Thoracic aorta (tissue), 2 donors: ENCODE results near the gene FBXW4. TPM values are rescaled to one million over a fixed set of nuclear protein-coding genes. Genes with fewer than 3 reads are reported as not detected.
"Not testable (repeated sequence)": the region's sequence is repeated elsewhere in the genome, so short reads cannot be mapped to it uniquely, and the experiment has no call there.

Experiments used
- ATAC-seq: fragments of 150-250 bp; one replicate; pipeline ENCODE4 v1.8.0; 2017; ENCODE audit warnings: low read depth; ENCODE audit not compliant: insufficient number of reproducible peaks, low FRiP score
- DNase-seq: peaks from one replicate; pipeline ENCODE4 v3.0.0-alpha.2; 2020; ENCODE audit warnings: low spot score
- H3K27ac ChIP-seq, 2 donors: fragments of 200-600 bp; sonication (generic); 1 replicate in 1 of 2; 2 replicates in 1 of 2; pipeline ENCODE4 v1.5.1; 2016; ENCODE audit warnings: mild to moderate bottlenecking in 2 of 2, moderate library complexity in 2 of 2
- H3K27me3 ChIP-seq: fragments of 200-600 bp; sonication (generic); replicated peaks from 2 replicates; pipeline ENCODE4 v1.6.0; 2016; ENCODE audit warnings: mild to moderate bottlenecking; ENCODE audit not compliant: insufficient read depth
- H3K36me3 ChIP-seq: fragments of 200-600 bp; sonication (generic); one replicate; pipeline ENCODE4 v1.5.1; 2016
- H3K4me1 ChIP-seq, 2 donors: fragments of 200-600 bp; sonication (generic); 1 replicate in 1 of 2; 2 replicates in 1 of 2; pipeline versions ENCODE4 v1.5.1 to v1.6.0; 2016; ENCODE audit warnings: low read depth in 2 of 2, mild to moderate bottlenecking in 1 of 2; ENCODE audit not compliant: control insufficient read depth in 1 of 2
- H3K4me3 ChIP-seq: fragments of 200-600 bp; sonication (generic); 2 replicates; pipeline ENCODE4 v1.5.1; 2016; ENCODE audit warnings: mild to moderate bottlenecking
- H3K9me3 ChIP-seq: fragments of 200-600 bp; sonication (generic); 2 replicates; pipeline ENCODE4 v1.5.1; 2016
- total RNA-seq, 2 donors: library from RNA; depleted of rRNA; stranded (reverse); fragments of >200 nt; gene quantifications; one replicate each; pipeline versions ENCODE4 v1.1.0 to v1.2.3, GENCODE V29; 2016
- TF ChIP-seq, protein P1 (sequence below): fragments of 200-600 bp; sonication (generic); IDR thresholded peaks from one replicate; pipeline ENCODE4 v1.5.1; 2019; ENCODE audit warnings: antibody characterized with exemption

Gene FBXW4
- total RNA-seq, 2 donors from 2014 or later: 64.3 to 88.5 TPM

DNA sequence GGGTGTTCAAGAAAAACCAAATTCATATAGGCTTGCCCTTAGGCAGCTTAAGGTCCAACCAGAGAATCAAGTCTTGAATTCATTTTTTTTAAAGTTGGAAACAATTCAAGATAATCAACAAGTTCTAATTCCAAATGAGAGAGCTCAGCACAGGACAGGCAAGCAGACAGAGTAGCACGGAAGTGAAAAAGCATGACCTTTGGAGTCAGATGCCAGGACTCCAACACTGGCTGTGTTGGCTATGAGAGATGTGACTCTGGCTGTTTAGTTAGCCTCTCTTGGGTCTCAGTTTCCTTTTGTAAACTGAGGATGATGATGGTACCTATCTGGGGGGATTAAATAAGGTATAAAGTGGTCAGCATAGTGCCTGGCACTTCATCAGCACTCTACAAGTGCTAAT is 49.3 kb downstream of the FBXW4 start:
- Histone ChIP-seq H3K27ac (no peak overlapping the region), H3K9me3 (no peaks in the 10 kb centered on the region), H3K36me3 (peaks cover 2% of the 10 kb centered on the region), H3K4me1 (peaks cover 0 to 17% of the 10 kb centered on the region in 2 donors), H3K4me3 (no peak overlapping the region), H3K27me3 (no peaks in the 10 kb centered on the region)
- no peak for ATAC-seq
- no peak for DNase-seq
- TF ChIP-seq, protein P1, sequence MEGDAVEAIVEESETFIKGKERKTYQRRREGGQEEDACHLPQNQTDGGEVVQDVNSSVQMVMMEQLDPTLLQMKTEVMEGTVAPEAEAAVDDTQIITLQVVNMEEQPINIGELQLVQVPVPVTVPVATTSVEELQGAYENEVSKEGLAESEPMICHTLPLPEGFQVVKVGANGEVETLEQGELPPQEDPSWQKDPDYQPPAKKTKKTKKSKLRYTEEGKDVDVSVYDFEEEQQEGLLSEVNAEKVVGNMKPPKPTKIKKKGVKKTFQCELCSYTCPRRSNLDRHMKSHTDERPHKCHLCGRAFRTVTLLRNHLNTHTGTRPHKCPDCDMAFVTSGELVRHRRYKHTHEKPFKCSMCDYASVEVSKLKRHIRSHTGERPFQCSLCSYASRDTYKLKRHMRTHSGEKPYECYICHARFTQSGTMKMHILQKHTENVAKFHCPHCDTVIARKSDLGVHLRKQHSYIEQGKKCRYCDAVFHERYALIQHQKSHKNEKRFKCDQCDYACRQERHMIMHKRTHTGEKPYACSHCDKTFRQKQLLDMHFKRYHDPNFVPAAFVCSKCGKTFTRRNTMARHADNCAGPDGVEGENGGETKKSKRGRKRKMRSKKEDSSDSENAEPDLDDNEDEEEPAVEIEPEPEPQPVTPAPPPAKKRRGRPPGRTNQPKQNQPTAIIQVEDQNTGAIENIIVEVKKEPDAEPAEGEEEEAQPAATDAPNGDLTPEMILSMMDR: no peak

- no peaks in the 10 kb centered on the region for H3K9me3 ChIP-seq
- no peak for ATAC-seq
- no peak overlapping the region for H3K4me3 ChIP-seq
- no peak for DNase-seq
- H3K27me3 ChIP-seq: no peaks in the 10 kb centered on the region
- H3K27ac ChIP-seq: no peak overlapping the region
- TF ChIP-seq, protein P1: no peak
- peaks cover 0 to 17% of the 10 kb centered on the region in 2 donors for H3K4me1 ChIP-seq
- no peaks in the 10 kb centered on the region for H3K36me3 ChIP-seq
Observed at GRCh38 chr10:101644002-101644401, 51.0 kb downstream of the FBXW4 start.

GRCh38 chr10:101643546-101643945 is 51.4 kb downstream of the FBXW4 start:
- H3K27ac ChIP-seq: no peak overlapping the region
- H3K4me3 ChIP-seq: no peak overlapping the region
- H3K27me3 ChIP-seq: no peaks in the 10 kb centered on the region
- no peaks in the 10 kb centered on the region for H3K36me3 ChIP-seq
- H3K4me1 ChIP-seq: peaks cover 0 to 17% of the 10 kb centered on the region in 2 donors
- no peaks in the 10 kb centered on the region for H3K9me3 ChIP-seq
- no peak for ATAC-seq
- TF ChIP-seq, protein P1: no peak
- DNase-seq: no peak

GRCh38 chr10:101639141-101639900 is 55.6 kb downstream of the FBXW4 start:
- ATAC-seq (no peak), DNase-seq (no peak)
- no peaks in the 10 kb centered on the region for H3K9me3 ChIP-seq
- H3K27me3 ChIP-seq: no peaks in the 10 kb centered on the region
- peaks cover 8% of the 10 kb centered on the region for H3K36me3 ChIP-seq
- TF ChIP-seq, protein P1: no peak
- H3K4me3 ChIP-seq: no peak overlapping the region
- H3K27ac ChIP-seq: no peak overlapping the region
- H3K4me1 ChIP-seq: no peaks in the 10 kb centered on the region

DNA sequence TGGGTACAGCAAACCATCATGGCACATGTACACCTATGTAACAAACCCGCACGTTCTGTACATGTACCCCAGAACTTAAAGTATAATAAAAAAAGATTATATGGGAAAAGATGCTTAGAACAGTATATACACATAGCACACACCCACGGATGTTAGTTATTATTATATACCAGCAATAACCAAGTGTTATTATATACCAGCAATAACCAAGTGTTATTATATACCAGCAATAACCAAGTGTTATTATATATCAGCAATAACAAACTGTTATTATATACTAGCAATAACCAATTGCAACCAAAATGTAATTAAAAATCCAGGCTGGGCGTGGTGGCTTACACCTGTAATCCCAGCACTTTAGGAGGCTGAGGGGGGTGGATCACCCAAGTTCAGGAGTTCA is 61.5 kb downstream of the FBXW4 start:
- H3K36me3 ChIP-seq: peaks cover 16% of the 10 kb centered on the region
- H3K4me3 ChIP-seq, H3K27ac ChIP-seq, H3K27me3 ChIP-seq, H3K9me3 ChIP-seq, H3K4me1 ChIP-seq, ATAC-seq, DNase-seq: not testable (repeated sequence)
